Smooth muscle cell (in vitro differentiated cells): ENCODE data around the gene CD38. TPM values are rescaled to one million over a fixed set of nuclear protein-coding genes. Genes with fewer than 3 reads are reported as not detected.

ENCODE experiments used
- DNase-seq: peaks from one replicate; lab custom pipeline; 2025; ENCODE audit not compliant: unreplicated experiment; lab: John Stamatoyannopoulos, UW
- H2AFZ ChIP-seq: fragments of 200-600 bp; sonication (generic); 2 replicates; pipeline ENCODE4 v1.6.0; 2016; ENCODE audit warnings: antibody characterized with exemption, low read depth, mild to moderate bottlenecking
- H3F3A ChIP-seq: fragments of 200-600 bp; sonication (generic); 2 replicates; pipeline ENCODE4 v1.6.0; 2017; ENCODE audit warnings: antibody characterized with exemption, low read depth
- H3K27ac ChIP-seq: fragments of 200-600 bp; sonication (generic); 2 replicates; pipeline ENCODE4 v1.5.1; 2016; ENCODE audit warnings: low read depth, mild to moderate bottlenecking
- H3K27me3 ChIP-seq: fragments of 200-600 bp; sonication (generic); 2 replicates; pipeline ENCODE4 v1.6.1; 2016; ENCODE audit warnings: low read depth, mild to moderate bottlenecking
- H3K36me3 ChIP-seq: fragments of 200-600 bp; sonication (generic); 2 replicates; pipeline ENCODE4 v1.5.1; 2016; ENCODE audit warnings: low read depth
- H3K4me1 ChIP-seq: fragments of 200-600 bp; sonication (generic); 2 replicates; pipeline ENCODE4 v1.5.1; 2016; ENCODE audit warnings: low read depth
- H3K4me2 ChIP-seq: fragments of 200-600 bp; sonication (generic); 2 replicates; pipeline ENCODE4 v1.6.0; 2016; ENCODE audit warnings: mild to moderate bottlenecking
- H3K4me3 ChIP-seq: fragments of 200-600 bp; sonication (generic); 2 replicates; pipeline ENCODE4 v1.5.1; 2016; ENCODE audit warnings: mild to moderate bottlenecking
- H3K79me2 ChIP-seq: fragments of 200-600 bp; sonication (generic); 2 replicates; pipeline ENCODE4 v1.6.0; 2016; ENCODE audit warnings: low read depth, mild to moderate bottlenecking
- H3K9ac ChIP-seq: fragments of 200-600 bp; sonication (generic); 2 replicates; pipeline ENCODE4 v1.6.0; 2016; ENCODE audit warnings: low read depth
- H3K9me3 ChIP-seq: fragments of 200-600 bp; sonication (generic); replicated peaks from 2 replicates; pipeline ENCODE4 v1.5.1; 2016; ENCODE audit warnings: low read depth
- H4K20me1 ChIP-seq: fragments of 200-600 bp; sonication (generic); 2 replicates; pipeline ENCODE4 v1.6.0; 2016; ENCODE audit warnings: low read depth
- WGBS: methylation state at CpG from one replicate; pipeline ENCODE4 v1.1.7; 2016; ENCODE audit warnings: low lambda C conversion rate; 5-methylcytosine and 5-hydroxymethylcytosine counted together
- polyA plus RNA-seq: library from polyadenylated mRNA; unstranded; fragments of >200 nt; fragmentation: Nextera tagmentation; extraction: Ambion mirVana; gene quantifications from 2 replicates; pipeline ENCODE4 v1.2.1, GENCODE V29; 2016
- total RNA-seq: library from RNA; depleted of rRNA; stranded (reverse); fragments of >200 nt; gene quantifications from 2 replicates; pipeline ENCODE4 v1.2.3, GENCODE V29; 2014
- TF ChIP-seq, protein P1 (sequence below): fragments of 200-600 bp; sonication (generic); IDR thresholded peaks from 2 replicates; pipeline ENCODE4 v1.5.1; 2017; ENCODE audit warnings: borderline replicate concordance, mild to moderate bottlenecking, antibody characterized with exemption; ENCODE audit not compliant: insufficient read depth, poor library complexity, severe bottlenecking

CD38 gene
- total and polyA plus RNA-seq, 2 experiments from 2014 or later, result not detected

DNA sequence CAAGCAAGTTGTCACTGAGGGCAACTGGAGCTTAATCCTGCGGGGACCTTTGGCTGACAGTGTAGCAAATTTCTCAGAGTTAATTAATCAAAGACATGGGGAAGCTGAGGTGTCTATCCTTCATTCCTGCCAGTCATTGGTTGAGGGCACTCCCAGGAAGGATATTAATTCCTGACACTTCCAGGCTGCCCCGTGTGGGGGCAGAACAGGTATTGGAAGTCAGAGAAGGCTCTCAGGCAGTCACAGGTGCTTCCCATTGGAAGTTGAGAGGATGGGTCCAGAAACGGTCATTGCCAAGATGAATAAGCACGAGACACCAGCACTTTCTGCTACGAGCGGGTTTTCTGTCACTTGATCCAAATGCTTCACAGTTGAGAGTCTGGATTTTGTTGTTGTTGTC is 29.1 kb upstream of the CD38 start:
- no peaks in the 10 kb centered on the region for H3F3A ChIP-seq
- TF ChIP-seq, protein P1, sequence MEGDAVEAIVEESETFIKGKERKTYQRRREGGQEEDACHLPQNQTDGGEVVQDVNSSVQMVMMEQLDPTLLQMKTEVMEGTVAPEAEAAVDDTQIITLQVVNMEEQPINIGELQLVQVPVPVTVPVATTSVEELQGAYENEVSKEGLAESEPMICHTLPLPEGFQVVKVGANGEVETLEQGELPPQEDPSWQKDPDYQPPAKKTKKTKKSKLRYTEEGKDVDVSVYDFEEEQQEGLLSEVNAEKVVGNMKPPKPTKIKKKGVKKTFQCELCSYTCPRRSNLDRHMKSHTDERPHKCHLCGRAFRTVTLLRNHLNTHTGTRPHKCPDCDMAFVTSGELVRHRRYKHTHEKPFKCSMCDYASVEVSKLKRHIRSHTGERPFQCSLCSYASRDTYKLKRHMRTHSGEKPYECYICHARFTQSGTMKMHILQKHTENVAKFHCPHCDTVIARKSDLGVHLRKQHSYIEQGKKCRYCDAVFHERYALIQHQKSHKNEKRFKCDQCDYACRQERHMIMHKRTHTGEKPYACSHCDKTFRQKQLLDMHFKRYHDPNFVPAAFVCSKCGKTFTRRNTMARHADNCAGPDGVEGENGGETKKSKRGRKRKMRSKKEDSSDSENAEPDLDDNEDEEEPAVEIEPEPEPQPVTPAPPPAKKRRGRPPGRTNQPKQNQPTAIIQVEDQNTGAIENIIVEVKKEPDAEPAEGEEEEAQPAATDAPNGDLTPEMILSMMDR, result no peak
- no peaks in the 10 kb centered on the region for H3K36me3 ChIP-seq
- no peaks in the 10 kb centered on the region for H3K27me3 ChIP-seq
- H3K9me3 ChIP-seq, result no peaks in the 10 kb centered on the region
- DNase-seq, result no peak
- H4K20me1 ChIP-seq, result no peaks in the 10 kb centered on the region
- H3K4me3 ChIP-seq, result no peak overlapping the region
- H2AFZ ChIP-seq, result no peak overlapping the region
- no peak overlapping the region for H3K4me2 ChIP-seq
- H3K4me1 ChIP-seq, result no peaks in the 10 kb centered on the region
- no peaks in the 10 kb centered on the region for H3K79me2 ChIP-seq
- H3K27ac ChIP-seq, result no peak overlapping the region
- no peak overlapping the region for H3K9ac ChIP-seq
- 75% methylated on average over 6 of the region's 6 CpGs for WGBS

DNA sequence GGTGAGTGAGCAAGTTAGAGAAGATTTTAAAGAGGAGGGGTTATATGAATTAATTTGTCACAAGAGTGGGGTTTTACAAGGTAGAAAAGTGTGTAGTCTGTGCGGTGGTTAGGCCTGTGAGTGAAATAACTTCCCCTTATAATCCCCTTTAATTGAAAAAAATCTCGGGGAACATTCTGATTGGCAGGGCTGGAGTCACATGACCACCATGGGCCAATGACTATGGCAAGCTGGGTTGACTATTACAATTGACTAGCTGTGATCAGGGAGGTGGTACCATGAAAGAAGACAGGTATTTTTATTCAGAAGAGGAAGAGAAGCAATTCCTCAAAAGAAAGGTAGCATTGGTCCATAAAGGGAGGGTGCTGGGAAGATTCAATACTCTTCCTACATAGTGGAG is 27.0 kb upstream of the CD38 start:
- no peaks in the 10 kb centered on the region for H3F3A ChIP-seq
- DNase-seq, result no peak
- H3K9ac ChIP-seq, result no peak overlapping the region
- 90% methylated on average over 2 of the region's 2 CpGs for WGBS
- no peak overlapping the region for H3K4me3 ChIP-seq
- no peaks in the 10 kb centered on the region for H3K36me3 ChIP-seq
- H3K4me2 ChIP-seq, result no peak overlapping the region
- no peaks in the 10 kb centered on the region for H3K27me3 ChIP-seq
- no peaks in the 10 kb centered on the region for H3K4me1 ChIP-seq
- no peaks in the 10 kb centered on the region for H4K20me1 ChIP-seq
- no peaks in the 10 kb centered on the region for H3K79me2 ChIP-seq
- H3K27ac ChIP-seq, result no peak overlapping the region
- H2AFZ ChIP-seq, result no peak overlapping the region
- H3K9me3 ChIP-seq, result no peaks in the 10 kb centered on the region
- TF ChIP-seq, protein P1, result no peak

DNA sequence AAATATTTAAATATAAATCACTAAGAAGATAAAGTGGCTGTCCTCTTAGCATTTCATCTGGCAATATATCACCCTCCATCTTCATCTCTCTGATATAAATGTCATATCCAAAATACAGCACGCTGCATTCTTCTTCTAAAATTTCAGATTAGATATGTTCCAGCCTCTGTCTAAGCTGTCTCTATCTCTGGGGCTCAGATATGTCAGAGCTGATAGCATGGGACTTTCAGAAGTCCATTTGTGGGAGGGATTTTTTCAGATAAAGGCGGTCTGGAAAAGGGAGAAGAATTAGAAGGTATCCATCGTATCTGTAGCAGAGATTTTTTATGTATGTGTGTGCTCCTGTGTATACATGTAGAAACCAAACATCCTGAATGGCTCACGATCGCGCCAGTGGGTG is 25.0 kb upstream of the CD38 start:
- no peak overlapping the region for H3K9ac ChIP-seq

GRCh38 chr4:15753786-15754185 is 24.3 kb upstream of the CD38 start:
- Histone ChIP-seq H3K4me3 (no peak overlapping the region), H3K79me2 (no peaks in the 10 kb centered on the region), H3K27me3 (no peaks in the 10 kb centered on the region), H2AFZ (no peak overlapping the region), H3K4me2 (no peak overlapping the region), H3K4me1 (no peaks in the 10 kb centered on the region), H3F3A (no peaks in the 10 kb centered on the region), H3K9ac (no peak overlapping the region), H4K20me1 (no peaks in the 10 kb centered on the region), H3K36me3 (no peaks in the 10 kb centered on the region), H3K9me3 (no peaks in the 10 kb centered on the region), H3K27ac (no peak overlapping the region)
- no peak for DNase-seq
- TF ChIP-seq, protein P1, result no peak
- 86% methylated on average over 4 of the region's 4 CpGs for WGBS

More for the DNA sequence above, 25.0 kb upstream of the CD38 start:
- Histone ChIP-seq H3K4me3 (no peak overlapping the region), H3K9me3 (no peaks in the 10 kb centered on the region), H3K27ac (no peak overlapping the region), H3F3A (no peaks in the 10 kb centered on the region), H2AFZ (no peak overlapping the region), H4K20me1 (no peaks in the 10 kb centered on the region), H3K27me3 (no peaks in the 10 kb centered on the region), H3K4me2 (no peak overlapping the region), H3K36me3 (no peaks in the 10 kb centered on the region), H3K79me2 (no peaks in the 10 kb centered on the region), H3K4me1 (no peaks in the 10 kb centered on the region)
- TF ChIP-seq, protein P1, result no peak
- WGBS, result 82% methylated on average over 6 of the region's 6 CpGs
- no peak for DNase-seq
